Urothelium cell line (cell line): Measurements from ENCODE around the gene RPRD1B.

Source experiments
- DNase-seq: peaks from one replicate; pipeline ENCODE4 v3.0.0; 2011; ENCODE audit warnings: low spot score, mixed read lengths
- FAIRE-seq: peaks from 2 replicates; lab custom pipeline; 2011; peaks lifted over from hg19 to GRCh38; lab: Jason Lieb, UNC

RPRD1B gene

DNA sequence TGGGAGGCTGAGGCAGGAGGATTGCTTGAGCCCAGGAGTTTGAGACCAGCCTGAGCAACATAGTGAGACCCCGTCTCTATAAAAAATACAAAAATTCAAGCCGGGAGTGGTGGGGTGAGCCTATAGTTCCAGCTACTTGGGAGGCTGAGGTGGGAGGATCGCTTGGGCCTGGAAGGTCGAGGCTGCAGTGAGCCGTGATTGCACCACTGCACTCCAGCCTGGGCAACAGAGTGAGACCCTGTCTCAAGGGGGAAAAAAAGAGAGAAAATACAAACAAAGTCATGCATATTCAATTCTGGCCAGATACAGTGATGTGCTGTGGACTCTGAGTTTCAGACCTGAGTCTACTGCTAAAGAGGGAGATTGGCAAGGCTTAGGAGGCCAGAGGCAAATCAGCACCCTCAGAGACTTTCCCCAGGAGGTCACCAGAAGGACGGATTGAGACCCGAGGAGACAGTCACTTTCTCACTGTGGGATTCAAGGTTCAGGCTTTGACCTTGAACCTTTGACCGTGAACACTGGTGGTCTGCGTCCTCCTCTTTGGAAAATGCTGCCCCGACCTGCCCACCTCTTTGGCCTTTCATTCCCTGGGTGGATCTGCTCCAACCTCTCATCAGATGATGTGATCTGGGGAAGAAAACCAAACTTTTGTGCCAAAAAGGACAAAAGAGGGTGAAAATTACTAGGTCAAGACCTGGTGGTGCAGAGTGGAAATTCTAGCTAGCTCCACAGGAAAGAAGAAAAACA is 100.3 kb downstream of the RPRD1B start:
- no peak for DNase-seq
- no peak for FAIRE-seq

GRCh38 chr20:38134427-38135270 is 101.1 kb downstream of the RPRD1B start:
- DNase-seq (no peak), FAIRE-seq (no peak)

DNA sequence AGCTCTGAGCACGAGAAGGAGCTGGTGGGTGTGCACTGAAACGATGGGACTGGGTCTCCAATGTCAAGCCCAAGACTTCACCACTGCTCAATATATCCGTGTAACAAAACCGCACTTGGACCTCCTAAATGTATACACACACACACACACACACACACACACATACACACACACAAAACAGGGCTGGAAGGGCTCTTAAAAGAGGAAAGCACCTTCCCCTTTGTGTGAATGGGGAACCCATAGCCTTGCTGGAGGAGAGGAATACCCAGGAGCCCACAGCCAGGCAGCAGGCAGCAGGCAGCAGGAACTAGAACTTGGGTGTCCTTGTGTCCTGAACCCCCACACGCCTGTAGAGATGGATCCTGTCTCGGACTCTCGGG is 101.7 kb downstream of the RPRD1B start:
- FAIRE-seq (no peak), DNase-seq (no peak)

- FAIRE-seq: no peak
Observed at GRCh38 chr20:38135651-38136420, 102.3 kb downstream of the RPRD1B start.

DNA sequence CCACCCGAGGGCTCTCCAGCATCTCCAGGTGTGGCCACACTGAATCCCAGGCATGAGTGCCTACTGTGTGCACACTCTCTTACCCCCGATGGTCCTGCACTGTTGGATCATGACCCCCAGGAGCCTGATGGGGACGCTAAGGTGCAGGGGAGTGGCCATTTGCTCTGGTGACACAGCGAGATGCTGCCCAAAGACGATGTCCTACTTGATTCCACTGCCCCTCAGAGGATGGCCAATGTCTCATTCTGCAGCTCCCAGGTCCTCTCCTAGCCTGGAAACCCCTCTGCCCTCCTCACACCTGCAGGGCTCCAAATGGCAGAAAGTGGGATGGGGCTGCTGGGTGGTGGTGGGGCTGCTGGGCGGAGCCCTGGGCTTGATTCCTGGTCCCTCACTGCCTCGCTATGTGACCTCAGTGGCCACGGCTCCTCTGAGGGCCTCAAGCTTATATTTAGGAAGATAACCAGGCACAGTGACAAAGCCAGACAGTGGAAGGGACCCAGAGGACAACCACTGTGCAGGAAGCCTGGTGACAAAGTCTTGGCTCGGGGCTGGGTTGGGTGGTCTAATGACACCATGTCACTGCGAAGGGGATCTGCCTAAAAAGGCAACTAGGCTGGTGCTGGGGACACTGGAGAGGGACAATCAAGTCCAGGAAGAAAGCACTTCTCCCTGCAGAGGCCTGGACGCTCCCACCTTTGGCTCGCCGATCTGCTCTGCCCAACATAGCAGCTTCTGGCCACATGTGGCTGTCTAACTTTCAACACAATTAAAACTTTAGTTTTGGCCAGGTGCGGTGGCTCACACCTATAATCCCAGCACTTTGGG is 103.1 kb downstream of the RPRD1B start:
- no peak for DNase-seq
- FAIRE-seq: no peak

More at GRCh38 chr20:38135651-38136420, 102.3 kb downstream of the RPRD1B start:
- DNase-seq: no peak

DNA sequence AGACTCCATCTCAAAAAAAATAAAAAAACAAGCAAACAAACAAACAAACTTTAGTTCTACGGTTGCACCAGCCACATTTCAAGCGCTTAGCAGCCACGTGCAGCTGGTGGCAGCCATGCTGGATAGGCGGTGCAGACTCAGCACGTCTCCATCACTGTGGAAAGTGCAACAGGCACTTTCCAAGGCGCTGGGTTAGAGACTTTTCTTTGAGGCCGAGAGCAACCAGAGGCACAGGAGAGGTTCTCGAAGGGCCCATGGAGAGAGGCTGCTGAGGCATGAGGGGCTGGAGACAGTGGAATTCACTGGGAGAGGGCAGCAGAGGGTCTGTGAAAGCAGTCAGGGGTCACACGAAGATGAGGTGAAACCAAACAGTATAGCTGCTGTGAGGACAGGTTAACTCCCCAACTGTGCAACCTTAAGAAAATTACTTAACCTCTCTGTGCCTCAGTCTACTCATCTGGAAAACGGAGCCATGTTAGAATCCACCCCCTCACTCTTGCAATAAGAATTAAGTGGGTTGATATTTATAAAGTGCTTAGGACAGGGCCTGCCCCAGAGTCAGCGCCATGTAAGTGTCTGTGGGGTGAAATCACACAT is 104.0 kb downstream of the RPRD1B start:
- DNase-seq (no peak), FAIRE-seq (no peak)

DNA sequence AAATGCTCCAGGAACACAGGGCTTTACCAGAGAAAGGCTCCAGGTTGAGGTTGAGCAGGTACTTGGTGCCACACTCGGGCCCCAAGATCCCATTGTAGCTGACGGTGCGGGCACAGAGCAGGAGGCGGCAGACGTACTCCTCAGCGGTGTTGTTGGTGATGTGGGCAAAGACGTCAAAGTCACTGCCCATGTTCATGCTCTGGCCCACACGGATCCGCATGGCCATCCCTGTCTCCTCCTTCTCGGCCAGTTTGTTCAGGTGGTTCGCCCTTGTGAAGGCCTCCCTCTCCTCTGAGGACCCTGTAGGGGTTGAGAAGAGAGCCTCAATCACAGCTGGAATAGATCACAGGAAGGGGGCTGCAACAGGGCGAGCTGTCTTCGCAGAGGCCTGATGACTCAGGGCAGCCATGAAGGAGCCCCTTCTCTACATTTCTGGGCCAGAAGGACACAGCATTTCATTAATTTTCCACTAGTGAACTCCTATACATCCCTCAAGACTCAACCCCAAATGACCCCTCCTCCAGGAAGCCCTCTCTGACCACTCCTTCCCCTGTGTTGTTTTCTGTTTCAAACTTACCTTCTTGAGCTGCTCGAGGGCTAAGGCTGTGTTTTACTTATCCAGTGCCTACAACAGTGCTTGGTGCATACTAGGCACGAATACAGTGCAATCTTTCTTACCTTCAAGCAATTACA is 104.7 kb downstream of the RPRD1B start:
- no peak for DNase-seq
- FAIRE-seq: no peak

GRCh38 chr20:38139156-38139912 is 105.8 kb downstream of the RPRD1B start:
- FAIRE-seq: no peak
- DNase-seq: no peak

DNA sequence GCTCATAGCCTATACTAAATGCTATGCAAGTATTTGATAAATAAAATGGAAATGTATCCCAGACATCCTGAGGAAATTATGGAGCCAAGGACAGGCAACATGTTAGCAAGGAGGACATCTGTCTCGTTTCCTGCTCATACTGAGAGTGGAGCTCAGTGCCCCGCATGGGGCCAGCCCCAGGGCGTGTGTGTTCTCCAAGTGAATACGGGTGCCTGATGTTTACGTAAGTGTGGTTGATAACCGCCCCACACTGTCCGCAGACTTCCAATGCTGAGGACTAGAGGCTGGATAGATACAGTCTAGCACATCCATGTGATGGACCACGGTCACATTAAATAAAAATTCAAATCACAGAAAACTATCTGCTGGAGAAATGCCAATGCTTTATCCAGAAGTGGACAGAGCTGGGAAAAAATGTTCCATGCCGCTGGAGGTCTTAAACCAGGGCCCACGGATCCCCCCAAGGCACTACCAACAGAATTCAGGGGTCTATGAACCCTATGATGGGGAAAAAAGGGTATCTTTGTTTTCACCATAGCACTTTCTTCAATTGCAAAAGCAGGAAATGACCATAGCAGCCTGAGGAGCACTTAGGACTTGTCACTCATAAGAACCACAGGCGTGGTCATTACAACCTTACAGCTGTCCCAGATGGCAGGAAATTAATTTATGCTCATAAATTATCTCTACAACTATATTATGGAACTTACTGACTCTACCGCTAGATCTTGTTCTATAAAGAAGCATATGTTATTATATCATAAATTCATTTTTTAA is 106.6 kb downstream of the RPRD1B start:
- FAIRE-seq (no peak), DNase-seq (no peak)

DNA sequence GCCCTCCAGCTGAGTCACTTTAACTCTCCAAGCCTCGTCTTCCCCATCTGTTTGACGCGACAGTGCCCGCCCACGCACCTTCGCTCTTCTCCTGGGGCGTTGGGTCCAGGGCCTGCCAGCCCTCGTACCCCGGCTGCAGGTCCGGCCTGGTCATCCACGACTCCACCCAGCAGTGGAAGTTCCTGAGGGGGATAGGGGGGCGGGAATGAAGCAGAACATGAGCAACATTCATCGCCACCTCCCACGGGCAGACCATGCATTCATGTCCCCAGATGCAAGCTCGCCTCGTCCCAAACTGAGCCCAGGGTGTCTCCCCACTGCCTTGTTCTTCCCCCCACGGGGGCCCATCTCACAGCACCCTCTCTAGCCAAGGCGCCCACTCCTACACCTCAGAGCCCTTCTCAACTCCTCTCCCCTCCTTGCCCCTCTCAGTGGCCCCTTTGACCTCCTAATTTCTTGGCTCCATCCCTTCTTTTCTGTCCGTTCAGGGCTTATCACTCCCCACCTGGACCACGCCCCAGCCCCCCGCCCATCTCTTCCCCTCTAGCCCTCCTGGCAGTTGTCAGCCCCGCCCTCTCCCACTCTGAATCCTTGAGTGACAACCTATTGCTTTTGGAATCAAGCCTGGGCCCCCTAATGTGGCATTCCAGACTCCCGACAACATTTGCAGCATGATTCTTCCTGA is 107.8 kb downstream of the RPRD1B start:
- FAIRE-seq (no peak), DNase-seq (no peak)
